WTC11 (cell line): ENCODE results near the gene CEACAM3.

Experiments used
- CTCF ChIP-seq: fragments of 200-600 bp; IDR thresholded peaks from 2 replicates; pipeline ENCODE4 v1.8.0; 2022; ENCODE audit warnings: antibody characterized with exemption
- ZNF281 ChIP-seq: sonication (generic); formaldehyde crosslinking; IDR thresholded peaks from 2 replicates; pipeline ENCODE4 v1.8.0; 2023; ENCODE audit warnings: mild to moderate bottlenecking, missing genetic modification reagents
- TF ChIP-seq, protein P1 (sequence below): sonication (generic); formaldehyde crosslinking; IDR thresholded peaks from 2 replicates; pipeline ENCODE4 v1.8.1; 2023; ENCODE audit warnings: mild to moderate bottlenecking, missing genetic modification reagents, moderate library complexity
- TF ChIP-seq, protein P2 (sequence below): sonication (generic); formaldehyde crosslinking; IDR thresholded peaks from 2 replicates; pipeline ENCODE4 v1.8.1; 2023; ENCODE audit warnings: mild to moderate bottlenecking, missing genetic modification reagents

GRCh38 chr19:41769608-41770007 is 26.8 kb upstream of the CEACAM3 start:
- TF ChIP-seq, protein P1, sequence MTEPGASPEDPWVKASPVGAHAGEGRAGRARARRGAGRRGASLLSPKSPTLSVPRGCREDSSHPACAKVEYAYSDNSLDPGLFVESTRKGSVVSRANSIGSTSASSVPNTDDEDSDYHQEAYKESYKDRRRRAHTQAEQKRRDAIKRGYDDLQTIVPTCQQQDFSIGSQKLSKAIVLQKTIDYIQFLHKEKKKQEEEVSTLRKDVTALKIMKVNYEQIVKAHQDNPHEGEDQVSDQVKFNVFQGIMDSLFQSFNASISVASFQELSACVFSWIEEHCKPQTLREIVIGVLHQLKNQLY (CRISPR knock-in tag) = no peak
- TF ChIP-seq, protein P2, sequence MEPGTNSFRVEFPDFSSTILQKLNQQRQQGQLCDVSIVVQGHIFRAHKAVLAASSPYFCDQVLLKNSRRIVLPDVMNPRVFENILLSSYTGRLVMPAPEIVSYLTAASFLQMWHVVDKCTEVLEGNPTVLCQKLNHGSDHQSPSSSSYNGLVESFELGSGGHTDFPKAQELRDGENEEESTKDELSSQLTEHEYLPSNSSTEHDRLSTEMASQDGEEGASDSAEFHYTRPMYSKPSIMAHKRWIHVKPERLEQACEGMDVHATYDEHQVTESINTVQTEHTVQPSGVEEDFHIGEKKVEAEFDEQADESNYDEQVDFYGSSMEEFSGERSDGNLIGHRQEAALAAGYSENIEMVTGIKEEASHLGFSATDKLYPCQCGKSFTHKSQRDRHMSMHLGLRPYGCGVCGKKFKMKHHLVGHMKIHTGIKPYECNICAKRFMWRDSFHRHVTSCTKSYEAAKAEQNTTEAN (CRISPR knock-in tag) = no peak
- no peak for TF ChIP-seq CTCF
- no peak for TF ChIP-seq ZNF281 (CRISPR knock-in tag)
